Keratinocyte (primary cell): ENCODE results near the gene EDN2. TPM values are rescaled to one million over a fixed set of nuclear protein-coding genes. Genes with fewer than 3 reads are reported as not detected.

Source experiments
- DNase-seq: peaks from one replicate; pipeline ENCODE4 v3.0.0-alpha.2; 2011; ENCODE audit warnings: low read depth, missing footprints, low spot score
- FAIRE-seq: peaks from 2 replicates; lab custom pipeline; 2011; peaks lifted over from hg19 to GRCh38; lab: Jason Lieb, UNC
- H2AFZ ChIP-seq: 2 replicates; pipeline ENCODE4 v1.6.0; 2012; ENCODE audit warnings: low read length, control low read depth, inconsistent platforms; ENCODE audit not compliant: control insufficient read depth
- H3K27ac ChIP-seq: 2 replicates; pipeline ENCODE4 v1.5.1; 2011; ENCODE audit warnings: low read length; ENCODE audit not compliant: control insufficient read depth, insufficient read depth
- H3K27me3 ChIP-seq: 3 replicates; pipeline ENCODE4 v1.6.0; 2011; ENCODE audit warnings: low read length; ENCODE audit not compliant: control insufficient read depth, insufficient read depth; ENCODE audit errors: extremely low read depth
- H3K36me3 ChIP-seq, 2 experiments: 2 replicates in 1 of 2; 3 replicates in 1 of 2; pipeline ENCODE4 v1.5.1; 2011; ENCODE audit warnings: low read length in 2 of 2, mild to moderate bottlenecking in 1 of 2; ENCODE audit not compliant: control insufficient read depth in 2 of 2, insufficient read depth in 2 of 2; ENCODE audit errors: extremely low read depth in 1 of 2
- H3K4me1 ChIP-seq: 3 replicates; pipeline ENCODE4 v1.5.1; 2011; ENCODE audit warnings: low read length; ENCODE audit not compliant: control insufficient read depth, insufficient read depth; ENCODE audit errors: extremely low read depth
- H3K4me2 ChIP-seq: 3 replicates; pipeline ENCODE4 v1.6.0; 2011; ENCODE audit warnings: low read depth, low read length; ENCODE audit not compliant: control insufficient read depth, insufficient read depth; ENCODE audit errors: extremely low read depth
- H3K4me3 ChIP-seq, 3 experiments: fragments of 200-600 bp in 1 of 3; sonication (generic) in 1 of 3; 2 replicates in 2 of 3; 3 replicates in 1 of 3; pipeline ENCODE4 v1.5.1; 2011 to 2016; ENCODE audit warnings: low read length in 3 of 3, mild to moderate bottlenecking in 3 of 3, control low read depth in 2 of 3, inconsistent platforms in 1 of 3, low read depth in 1 of 3, mixed read lengths in 1 of 3, mixed run types in 1 of 3, moderate library complexity in 1 of 3; ENCODE audit not compliant: control insufficient read depth in 2 of 3, insufficient read depth in 2 of 3; ENCODE audit errors: extremely low read depth in 1 of 3
- H3K79me2 ChIP-seq: 2 replicates; pipeline ENCODE4 v1.6.0; 2012; ENCODE audit warnings: low read length; ENCODE audit not compliant: control insufficient read depth, insufficient read depth
- H3K9ac ChIP-seq: 3 replicates; pipeline ENCODE4 v1.6.0; 2011; ENCODE audit warnings: low read length; ENCODE audit not compliant: control insufficient read depth, insufficient read depth; ENCODE audit errors: extremely low read depth
- H3K9me1 ChIP-seq: 3 replicates; pipeline ENCODE4 v1.6.0; 2011; ENCODE audit warnings: low read length; ENCODE audit not compliant: control insufficient read depth, insufficient read depth; ENCODE audit errors: extremely low read depth
- H3K9me3 ChIP-seq: 2 replicates; pipeline ENCODE4 v1.5.1; 2012; ENCODE audit warnings: low read depth, low read length; ENCODE audit not compliant: control insufficient read depth
- H4K20me1 ChIP-seq: 3 replicates; pipeline ENCODE4 v1.6.0; 2011; ENCODE audit warnings: low read length; ENCODE audit not compliant: control insufficient read depth, insufficient read depth; ENCODE audit errors: extremely low read depth
- EZH2 ChIP-seq: IDR thresholded peaks from one replicate; pipeline ENCODE4 v1.6.1; 2012; ENCODE audit warnings: inconsistent platforms, mild to moderate bottlenecking, low read length, moderate library complexity
- dilution Hi-C: fragments of 300-500 bp; cut with MboI; formaldehyde crosslinking; loops from one replicate; pipeline ENCODE4 v1.7.0; 2020; ENCODE audit warnings: low sequenced_read_pairs; ENCODE audit not compliant: extremely low pct_ligation_motif_present
- polyA plus RNA-seq, 5 experiments: library from polyadenylated mRNA; depleted of rRNA in 3 of 5; stranded (reverse) in 3 of 5; stranded (forward) in 1 of 5; unstranded in 1 of 5; fragments of >200 nt; gene quantifications; 1 replicate in 1 of 5; 2 replicates in 3 of 5; 3 replicates in 1 of 5; pipeline versions ENCODE4 v1.2.1 to v1.2.3, GENCODE V29; 2011 to 2012; ENCODE audit warnings: missing spikeins in 2 of 5, low read depth in 1 of 5, low replicate concordance in 1 of 5
- TF ChIP-seq, protein P1 (sequence below), 3 experiments: IDR thresholded peaks in 1 of 3; conservative IDR thresholded peaks in 1 of 3; optimal IDR thresholded peaks in 1 of 3; 2 replicates in 2 of 3; 3 replicates in 1 of 3; pipeline versions ENCODE3 to v1.5.1; 2011; ENCODE audit warnings: low read length in 3 of 3, mild to moderate bottlenecking in 3 of 3, moderate library complexity in 2 of 3, control low read depth in 1 of 3, inconsistent platforms in 1 of 3; ENCODE audit not compliant: insufficient read depth in 2 of 3; ENCODE audit errors: extremely low read depth in 1 of 3

The EDN2 gene
- polyA plus RNA-seq, 1 donor (not counting 4 experiments of a cell fraction or from before 2014, with no cell fraction given) = 0.34 TPM

- no peak for FAIRE-seq
Observed at GRCh38 chr1:41524676-41525675, 40.5 kb upstream of the EDN2 start.

DNA sequence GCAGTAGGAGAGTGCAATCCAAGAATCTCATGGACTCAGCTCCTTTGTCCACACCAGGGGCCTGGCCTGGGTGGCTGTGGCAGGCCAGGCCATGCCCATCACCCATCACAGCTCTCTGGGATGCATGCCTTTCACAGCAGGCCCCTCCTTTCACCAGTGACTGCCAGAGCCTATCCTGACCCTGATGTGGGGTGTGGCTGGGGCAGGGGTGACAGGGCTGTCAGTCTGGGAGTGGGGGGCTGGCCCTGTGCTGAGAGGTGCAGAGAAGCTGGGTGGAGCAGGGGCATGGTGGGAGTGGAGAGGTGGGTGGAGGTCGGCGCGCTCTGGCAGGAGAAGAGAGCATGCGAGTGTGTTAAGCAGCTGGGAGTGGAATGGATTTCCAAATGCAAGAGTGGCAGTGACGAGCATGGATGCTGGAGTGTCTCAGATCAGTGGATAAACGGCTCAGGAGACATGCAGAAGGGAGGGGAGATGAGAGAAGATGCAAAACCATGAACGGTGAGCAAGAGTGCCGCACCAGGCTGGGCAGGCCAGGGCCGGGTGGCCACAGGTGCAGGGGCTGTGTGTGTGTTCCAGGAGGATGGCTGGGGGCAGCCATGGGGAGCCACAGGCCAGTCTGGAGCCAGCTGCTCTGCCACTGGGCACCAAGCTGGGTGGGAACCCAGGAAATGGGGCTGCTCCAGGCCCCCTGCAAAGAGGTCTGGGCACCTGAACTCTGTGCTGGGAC lies 39.6 kb upstream of the EDN2 start:
- H3K27me3 ChIP-seq = no peaks in the 10 kb centered on the region
- dilution Hi-C loops = no loop called here
- no peaks in the 10 kb centered on the region for H3K9me1 ChIP-seq
- DNase-seq (no peak), FAIRE-seq (no peak)
- H3K4me1 ChIP-seq = no peaks in the 10 kb centered on the region
- no peaks in the 10 kb centered on the region for H3K9me3 ChIP-seq
- H3K36me3 ChIP-seq = no peaks in the 10 kb centered on the region
- no peaks in the 10 kb centered on the region for H4K20me1 ChIP-seq
- H3K4me2 ChIP-seq = no peak overlapping the region
- TF ChIP-seq, protein P1, sequence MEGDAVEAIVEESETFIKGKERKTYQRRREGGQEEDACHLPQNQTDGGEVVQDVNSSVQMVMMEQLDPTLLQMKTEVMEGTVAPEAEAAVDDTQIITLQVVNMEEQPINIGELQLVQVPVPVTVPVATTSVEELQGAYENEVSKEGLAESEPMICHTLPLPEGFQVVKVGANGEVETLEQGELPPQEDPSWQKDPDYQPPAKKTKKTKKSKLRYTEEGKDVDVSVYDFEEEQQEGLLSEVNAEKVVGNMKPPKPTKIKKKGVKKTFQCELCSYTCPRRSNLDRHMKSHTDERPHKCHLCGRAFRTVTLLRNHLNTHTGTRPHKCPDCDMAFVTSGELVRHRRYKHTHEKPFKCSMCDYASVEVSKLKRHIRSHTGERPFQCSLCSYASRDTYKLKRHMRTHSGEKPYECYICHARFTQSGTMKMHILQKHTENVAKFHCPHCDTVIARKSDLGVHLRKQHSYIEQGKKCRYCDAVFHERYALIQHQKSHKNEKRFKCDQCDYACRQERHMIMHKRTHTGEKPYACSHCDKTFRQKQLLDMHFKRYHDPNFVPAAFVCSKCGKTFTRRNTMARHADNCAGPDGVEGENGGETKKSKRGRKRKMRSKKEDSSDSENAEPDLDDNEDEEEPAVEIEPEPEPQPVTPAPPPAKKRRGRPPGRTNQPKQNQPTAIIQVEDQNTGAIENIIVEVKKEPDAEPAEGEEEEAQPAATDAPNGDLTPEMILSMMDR (optimal IDR thresholded peaks at IDR 0.05 in 1 of 3, IDR thresholded peaks at IDR 0.05 in 1 of 3, conservative IDR thresholded peaks at IDR 0.05 in 1 of 3; ENCODE audit: extremely low read depth in 1 of 3, insufficient read depth in 2 of 3, low read length in 3 of 3) = no peak
- TF ChIP-seq EZH2 = no peak
- H2AFZ ChIP-seq = no peak overlapping the region
- no peak overlapping the region for H3K4me3 ChIP-seq
- H3K9ac ChIP-seq = no peak overlapping the region
- no peaks in the 10 kb centered on the region for H3K79me2 ChIP-seq
- H3K27ac ChIP-seq = no peak overlapping the region

More at GRCh38 chr1:41524676-41525675, 40.5 kb upstream of the EDN2 start:
- TF ChIP-seq, protein P1 (optimal IDR thresholded peaks at IDR 0.05 in 1 of 3, IDR thresholded peaks at IDR 0.05 in 1 of 3, conservative IDR thresholded peaks at IDR 0.05 in 1 of 3; ENCODE audit: extremely low read depth in 1 of 3, insufficient read depth in 2 of 3, low read length in 3 of 3) = no peak
- no peak for TF ChIP-seq EZH2
- dilution Hi-C loops = no loop called here
- Histone ChIP-seq H3K9me3 (no peaks in the 10 kb centered on the region), H3K4me3 (no peak overlapping the region), H3K9ac (no peak overlapping the region), H3K4me1 (no peaks in the 10 kb centered on the region), H3K36me3 (no peaks in the 10 kb centered on the region), H3K27ac (no peak overlapping the region), H3K79me2 (no peaks in the 10 kb centered on the region), H3K4me2 (no peak overlapping the region), H3K9me1 (no peaks in the 10 kb centered on the region), H4K20me1 (no peaks in the 10 kb centered on the region), H2AFZ (no peak overlapping the region), H3K27me3 (no peaks in the 10 kb centered on the region)
- DNase-seq = no peak
